ENCODE measurements around the gene OPA1.

The OPA1 gene

GRCh38 chr3:193688834-193689714 is 96.1 kb downstream of the OPA1 start:
- TF ChIP-seq GATA3 (IDR thresholded peaks at IDR 0.05; ENCODE audit: low read depth, low read length) (no peak), GATA2 (IDR thresholded peaks at IDR 0.05; ENCODE audit: low read depth, low read length) (no peak)

GRCh38 chr3:193693774-193694173 is 100.8 kb downstream of the OPA1 start:
- no peak for TF ChIP-seq GATA3 (IDR thresholded peaks at IDR 0.05; ENCODE audit: low read depth, low read length)

GRCh38 chr3:193701953-193702635 is 109.1 kb downstream of the OPA1 start:
- no peak for TF ChIP-seq GATA2 (IDR thresholded peaks at IDR 0.05; ENCODE audit: low read depth, low read length)
- no peak for TF ChIP-seq GATA3 (IDR thresholded peaks at IDR 0.05; ENCODE audit: low read depth, low read length)

GRCh38 chr3:193702967-193703366 is 110.0 kb downstream of the OPA1 start:
- TF ChIP-seq GATA3 (IDR thresholded peaks at IDR 0.05; ENCODE audit: low read depth, low read length), result no peak
- no peak for TF ChIP-seq GATA2 (IDR thresholded peaks at IDR 0.05; ENCODE audit: low read depth, low read length)

- TF ChIP-seq GATA3 (IDR thresholded peaks at IDR 0.05; ENCODE audit: low read depth, low read length), result no peak
- TF ChIP-seq GATA2 (IDR thresholded peaks at IDR 0.05; ENCODE audit: low read depth, low read length), result no peak
Measured at GRCh38 chr3:193704431-193704830, 111.4 kb downstream of the OPA1 start.

- TF ChIP-seq GATA2 (IDR thresholded peaks at IDR 0.05; ENCODE audit: low read depth, low read length), result no peak
- TF ChIP-seq GATA3 (IDR thresholded peaks at IDR 0.05; ENCODE audit: low read depth, low read length), result no peak
Measured at GRCh38 chr3:193708270-193708669, 115.3 kb downstream of the OPA1 start.

- no peak for TF ChIP-seq GATA2 (IDR thresholded peaks at IDR 0.05; ENCODE audit: low read depth, low read length)
- no peak for TF ChIP-seq GATA3 (IDR thresholded peaks at IDR 0.05; ENCODE audit: low read depth, low read length)
Measured at GRCh38 chr3:193710286-193711165, 117.5 kb downstream of the OPA1 start.

- no peak for TF ChIP-seq GATA2 (IDR thresholded peaks at IDR 0.05; ENCODE audit: low read depth, low read length)
- no peak for TF ChIP-seq GATA3 (IDR thresholded peaks at IDR 0.05; ENCODE audit: low read depth, low read length)
Measured at GRCh38 chr3:193711166-193711485, 118.1 kb downstream of the OPA1 start.

GRCh38 chr3:193711523-193711963 is 118.5 kb downstream of the OPA1 start:
- no peak for TF ChIP-seq GATA2 (IDR thresholded peaks at IDR 0.05; ENCODE audit: low read depth, low read length)
- TF ChIP-seq GATA3 (IDR thresholded peaks at IDR 0.05; ENCODE audit: low read depth, low read length), result no peak

- no peak for TF ChIP-seq GATA3 (IDR thresholded peaks at IDR 0.05; ENCODE audit: low read depth, low read length)
- no peak for TF ChIP-seq GATA2 (IDR thresholded peaks at IDR 0.05; ENCODE audit: low read depth, low read length)
Measured at GRCh38 chr3:193711964-193712598, 119.1 kb downstream of the OPA1 start.

GRCh38 chr3:193712938-193713337 is 119.9 kb downstream of the OPA1 start:
- TF ChIP-seq GATA2 (IDR thresholded peaks at IDR 0.05; ENCODE audit: low read depth, low read length) (no peak), GATA3 (IDR thresholded peaks at IDR 0.05; ENCODE audit: low read depth, low read length) (no peak)

GRCh38 chr3:193714523-193715137 is 121.6 kb downstream of the OPA1 start:
- no peak for TF ChIP-seq GATA3 (IDR thresholded peaks at IDR 0.05; ENCODE audit: low read depth, low read length)
- no peak for TF ChIP-seq GATA2 (IDR thresholded peaks at IDR 0.05; ENCODE audit: low read depth, low read length)

- no peak for TF ChIP-seq GATA2 (IDR thresholded peaks at IDR 0.05; ENCODE audit: low read depth, low read length)
- TF ChIP-seq GATA3 (IDR thresholded peaks at IDR 0.05; ENCODE audit: low read depth, low read length), result no peak
Measured at GRCh38 chr3:193716150-193716549, 123.1 kb downstream of the OPA1 start.
